SH-SY5Y (cell line): Measurements from ENCODE around the gene MEPCE.

Experiments used
- GATA2 ChIP-seq: IDR thresholded peaks from 2 replicates; pipeline ENCODE4 v1.6.1; 2011; ENCODE audit warnings: mild to moderate bottlenecking, low read depth, low read length
- GATA3 ChIP-seq: IDR thresholded peaks from 2 replicates; pipeline ENCODE4 v1.6.1; 2011; ENCODE audit warnings: low read depth, mild to moderate bottlenecking, low read length, moderate library complexity

DNA sequence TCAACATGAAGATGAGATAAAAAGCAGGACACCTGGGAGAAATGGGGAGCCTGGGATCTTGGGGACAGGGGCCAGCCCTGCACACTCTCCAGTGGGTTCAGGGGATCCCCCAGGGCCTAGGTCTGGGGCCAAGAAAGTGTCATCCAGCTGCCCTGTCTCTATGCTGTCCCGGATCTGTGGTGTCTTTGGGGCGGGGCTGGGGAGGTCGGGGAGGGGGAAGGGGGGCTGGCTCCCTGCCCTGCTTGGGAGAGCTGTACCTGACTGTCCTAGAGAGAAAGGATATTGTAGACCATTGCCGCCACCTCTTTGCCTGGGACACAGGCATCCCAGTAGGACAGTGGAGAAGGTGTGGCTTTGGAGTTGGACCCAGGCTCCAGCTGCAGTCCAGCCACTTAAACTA, 41.4 kb downstream of the MEPCE start:
- no peak for TF ChIP-seq GATA2
- no peak for TF ChIP-seq GATA3
